ENCODE results near the gene GULP1. TPM values are rescaled to one million over a fixed set of nuclear protein-coding genes. Genes with fewer than 3 reads are reported as not detected.

The GULP1 gene
- total RNA-seq, 1 experiment from 2014 or later = 140 TPM

DNA sequence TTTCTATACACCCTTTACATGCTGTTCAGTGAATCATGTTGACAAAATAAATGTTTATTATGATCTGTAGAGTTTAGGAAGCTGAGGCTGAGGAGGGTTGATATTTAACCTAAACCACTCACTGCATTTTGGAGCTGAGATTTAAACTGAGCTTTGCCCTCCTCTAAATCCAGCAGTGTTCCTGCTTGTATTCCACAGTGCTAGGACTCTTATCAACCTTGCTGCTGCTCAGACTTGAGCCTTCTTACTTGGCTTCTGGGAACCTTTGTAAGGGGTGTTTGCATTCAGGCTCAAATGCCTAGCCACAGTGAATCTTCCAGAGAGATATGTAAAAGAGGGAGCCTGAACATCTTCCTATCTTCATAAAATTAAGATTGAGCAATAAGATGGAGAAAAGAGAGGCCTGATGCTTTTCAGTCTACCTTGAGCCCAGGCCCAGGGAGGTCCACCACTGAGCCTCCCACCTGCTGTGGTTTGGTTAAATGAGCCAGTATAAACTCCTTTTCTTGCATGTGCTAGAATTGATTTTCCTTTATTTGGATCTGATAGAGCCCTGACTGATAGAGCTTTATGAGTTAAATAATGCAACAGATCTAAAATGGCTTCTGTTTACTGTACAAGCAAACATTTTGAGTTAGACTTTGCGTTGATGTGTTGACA, 149.7 kb downstream of the GULP1 start:
- Histone ChIP-seq H3K23ac (ENCODE audit: insufficient read length, low read depth, low read length) (no peak overlapping the region), H3K14ac (ENCODE audit: insufficient read depth, low read length) (no peak overlapping the region), H3T11ph (ENCODE audit: low read length) (no peak overlapping the region), H3K27me3 (ENCODE audit: insufficient read depth, low read length) (no peaks in the 10 kb centered on the region), H3K23me2 (ENCODE audit: insufficient read length, low read depth, low read length, poor library complexity, severe bottlenecking) (no peaks in the 10 kb centered on the region), H3K4me1 (ENCODE audit: insufficient read depth, low read length) (0 out of 2 replicates have a peak, but pooled peaks cover 2% of the 10 kb centered on the region), H3K18ac (ENCODE audit: insufficient read length, low read depth, low read length) (no peak overlapping the region), H4K20me1 (ENCODE audit: control insufficient read depth, insufficient read depth, insufficient read length) (no peaks in the 10 kb centered on the region), H3K4ac (ENCODE audit: low read depth, low read length) (no peak overlapping the region), H2BK12ac (ENCODE audit: insufficient read length, low read depth, low read length) (no peak overlapping the region), H2AFZ (ENCODE audit: low read length) (no peak overlapping the region), H3K79me2 (ENCODE audit: insufficient read depth, low read length) (peaks cover 4% of the 10 kb centered on the region; the same call in 1 of the 2 replicates), H3K27ac (ENCODE audit: insufficient read length, low read depth, low read length) (no peak overlapping the region), H4K5ac (ENCODE audit: insufficient read length, low read depth, low read length) (no peak overlapping the region), H2BK5ac (ENCODE audit: insufficient read length, low read length) (no peak overlapping the region), H4K91ac (ENCODE audit: insufficient read length, low read depth, low read length) (no peak overlapping the region), H3K4me2 (ENCODE audit: insufficient read depth, insufficient read length, low read length) (no peak overlapping the region), H3K56ac (ENCODE audit: insufficient read length, low read depth, low read length) (no peak overlapping the region), H3K79me1 (ENCODE audit: insufficient read depth, low read depth, low read length, poor library complexity, severe bottlenecking) (no peaks in the 10 kb centered on the region), H3K9me3 (ENCODE audit: control insufficient read depth, low read depth, low read length) (no peaks in the 10 kb centered on the region), H2BK20ac (ENCODE audit: low read depth, low read length, poor library complexity, severe bottlenecking) (no peak overlapping the region), H3K9ac (ENCODE audit: extremely low read depth, insufficient read length, low read length) (no peak overlapping the region), H2AK5ac (ENCODE audit: insufficient read length, low read length) (no peak overlapping the region), H2BK15ac (ENCODE audit: low read depth, low read length) (no peak overlapping the region), H2BK120ac (ENCODE audit: low read depth, low read length, poor library complexity, severe bottlenecking) (no peak overlapping the region), H4K8ac (replicated peaks; ENCODE audit: insufficient read length, low read depth, low read length) (no peak overlapping the region)
- no CpG with 5 or more reads among the region's 1 CpG for WGBS (ENCODE audit: extremely low coverage, insufficient read length, low lambda C conversion rate)
- Mint-ChIP-seq H3K9me3 (no peaks in the 10 kb centered on the region; a peak in 1 of 5 replicates), H3K36me3 (ENCODE audit: insufficient read depth in 1 of 3, low read depth in 3 of 3) (peaks cover 0 to 13% (median 2%) of the 10 kb centered on the region in 3 experiments; a peak in 6 of 7 replicates), H3K4me3 (no peak overlapping the region), H3K27ac (peak overlapping the region in 2 of 3 experiments; percentile 49 to 92; a peak in 4 of 7 replicates), H3K27me3 (ENCODE audit: low read depth) (no peaks in the 10 kb centered on the region), H3K4me1 (peaks cover 45 to 47% of the 10 kb centered on the region in 2 experiments)
- no peak for DNase-seq
- TF ChIP-seq CTCF (conservative IDR thresholded peaks at IDR 0.05) = no peak
